Spleen (tissue), 11 donors: Measurements from ENCODE around the gene ZFHX2. TPM values are rescaled to one million over a fixed set of nuclear protein-coding genes. Genes with fewer than 3 reads are reported as not detected.

Experiments
- DNase-seq: peaks from one replicate; pipeline ENCODE4 v3.0.0-alpha.2; 2020
- H3K27ac ChIP-seq, 8 donors: fragments of 200-600 bp; sonication (generic) in 7 of 8; 1 replicate in 4 of 8; 2 replicates in 4 of 8; pipeline versions ENCODE4 v1.5.0 to v1.8.0; 2016 to 2021; ENCODE audit warnings: inconsistent platforms in 4 of 8, mild to moderate bottlenecking in 4 of 8, moderate library complexity in 1 of 8
- H3K27me3 ChIP-seq, 7 donors: fragments of 200-600 bp; sonication (generic) in 6 of 7; replicated peaks in 1 of 7; 1 replicate in 4 of 7; 2 replicates in 3 of 7; pipeline versions ENCODE4 v1.5.0 to v1.8.0; 2016 to 2021; ENCODE audit warnings: inconsistent platforms in 3 of 7, mild to moderate bottlenecking in 1 of 7
- H3K36me3 ChIP-seq, 6 donors: fragments of 200-600 bp; sonication (generic) in 5 of 6; 1 replicate in 4 of 6; 2 replicates in 2 of 6; pipeline versions ENCODE4 v1.5.0 to v1.8.0; 2016 to 2021; ENCODE audit warnings: inconsistent platforms in 2 of 6
- H3K4me1 ChIP-seq, 6 donors: fragments of 200-600 bp; sonication (generic) in 5 of 6; 1 replicate in 3 of 6; 2 replicates in 3 of 6; pipeline versions ENCODE4 v1.5.0 to v1.8.0; 2016 to 2021; ENCODE audit warnings: inconsistent platforms in 3 of 6
- H3K4me3 ChIP-seq, 8 donors: fragments of 200-600 bp; sonication (generic) in 7 of 8; 1 replicate in 4 of 8; 2 replicates in 4 of 8; pipeline versions ENCODE4 v1.5.0 to v1.8.0; 2016 to 2021; ENCODE audit warnings: inconsistent platforms in 4 of 8, mild to moderate bottlenecking in 4 of 8, moderate library complexity in 2 of 8
- H3K9me3 ChIP-seq, 8 donors: fragments of 200-600 bp; sonication (generic) in 7 of 8; 1 replicate in 4 of 8; 2 replicates in 4 of 8; pipeline versions ENCODE4 v1.5.0 to v1.8.0; 2016 to 2021; ENCODE audit warnings: inconsistent platforms in 4 of 8
- CTCF ChIP-seq, 11 experiments: fragments of 200-600 bp in 7 of 11; fragments of 450-650 bp in 4 of 11; sonication (generic) in 4 of 11; IDR thresholded peaks in 8 of 11; conservative IDR thresholded peaks in 3 of 11; 1 replicate in 7 of 11; 2 replicates in 4 of 11; pipeline versions ENCODE4 v1.4.0 to v1.8.0; 2016 to 2021; ENCODE audit warnings: antibody characterized with exemption in 11 of 11, inconsistent platforms in 4 of 11, mild to moderate bottlenecking in 1 of 11
- POLR2A ChIP-seq, 3 donors: fragments of 450-650 bp; IDR thresholded peaks; one replicate each; pipeline ENCODE4 v1.5.1; 2017; ENCODE audit warnings: antibody characterized with exemption in 3 of 3, mild to moderate bottlenecking in 1 of 3
- POLR2AphosphoS5 ChIP-seq, 3 donors: sonication (generic); formaldehyde crosslinking; IDR thresholded peaks; one replicate each; pipeline ENCODE4 v1.5.1; 2017; ENCODE audit warnings: antibody characterized with exemption in 3 of 3
- WGBS, 5 donors: extraction: QIAGEN DNeasy Blood & Tissue Kit in 3 of 5; methylation state at CpG; one replicate each; pipeline versions ENCODE4 v1.1.5 to v1.1.7; 2013 to 2018; 5-methylcytosine and 5-hydroxymethylcytosine counted together
- intact Hi-C: fragments of 100-400 bp; cut with DNase I; formaldehyde crosslinking; loops from one replicate; pipeline ENCODE4 v1.15.0; 2023; ENCODE audit warnings: low total_unique reads
- polyA plus RNA-seq, 3 donors: library from polyadenylated mRNA; stranded (reverse); fragments of 200-250 nt; gene quantifications; one replicate each; pipeline ENCODE4 v1.2.1, GENCODE V29; 2013
- total RNA-seq, 7 donors: library from RNA; depleted of rRNA in 3 of 7; stranded (reverse); fragments of >200 nt in 3 of 7; fragmentation: NEBNext Ultra II Directional in 4 of 7; extraction: Animal tissue kit (Norgen Biotek cat#: 25700) in 4 of 7; gene quantifications; one replicate each; pipeline versions ENCODE4 v1.1.0 to v1.2.1, GENCODE V29; 2016 to 2021
- donor health status: healthy with polysubstance abuse.
- donor health status: DM: no; HTN: no; CAD: no; lungs with moderate emphysema.
- donor health status: DM: no; HTN: no; CAD: no.
- donor health status: Bipolar disorder and iron deficiency.
- donor health status: healthy.
- donor health status: DM: no; HTN: no; CAD: no.
- donor health status: DM: yes; HTN: yes; CAD: no.

Gene ZFHX2
- total and polyA plus RNA-seq, 10 donors = 0.09 to 2.9 (median 1.0) TPM

DNA sequence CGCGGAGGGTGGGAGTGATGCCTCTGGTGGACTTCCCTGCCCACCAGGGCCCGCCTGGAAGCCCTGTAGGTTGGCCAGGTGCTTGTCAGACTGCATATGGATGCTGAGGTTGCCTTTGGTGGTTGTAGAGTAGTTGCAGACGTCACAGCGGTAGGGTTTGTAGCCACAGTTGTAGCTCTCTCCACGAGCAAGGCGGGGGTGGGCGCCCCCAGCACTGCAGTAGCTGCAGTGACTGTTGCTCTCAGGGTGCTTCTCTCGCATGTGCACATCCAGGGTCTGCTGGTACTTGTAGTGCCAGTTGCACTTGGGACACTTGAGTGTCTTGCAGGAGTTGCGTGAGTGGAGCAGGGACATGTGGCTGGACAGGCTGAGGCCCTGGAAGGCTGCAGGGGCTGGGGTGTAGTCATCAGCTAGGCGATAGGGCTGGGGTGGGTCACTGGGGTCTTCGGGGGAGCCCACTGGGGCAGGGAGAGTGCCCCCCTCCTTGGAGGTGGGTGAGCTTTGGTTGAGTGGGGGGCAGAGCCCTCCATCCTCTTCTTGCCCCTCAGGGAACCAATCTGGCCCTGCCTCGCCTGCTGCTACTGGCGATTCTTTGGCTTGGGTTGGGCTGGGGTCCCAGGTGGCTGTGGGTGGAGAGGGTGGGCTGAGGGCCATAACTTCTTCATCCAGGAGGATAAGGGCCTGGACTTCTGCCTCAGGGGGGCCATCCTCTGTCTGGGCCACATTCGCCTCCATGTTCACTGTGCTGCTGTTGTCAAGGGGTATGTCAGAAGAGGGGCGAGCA is 17.7 kb downstream of the ZFHX2 start:
- intact Hi-C loops = no loop called here
- H3K27ac ChIP-seq = no peak overlapping the region
- no peaks in the 10 kb centered on the region for H3K9me3 ChIP-seq
- peaks cover 0 to 17% (median 2%) of the 10 kb centered on the region in 6 donors for H3K4me1 ChIP-seq
- H3K4me3 ChIP-seq = no peak overlapping the region
- H3K36me3 ChIP-seq = peaks cover 0 to 19% (median 0%) of the 10 kb centered on the region in 6 donors
- peak; percentile 45 for DNase-seq
- 89 to 98% (median 94%) methylated on average over 8 to 16 of the region's 16 CpGs for WGBS, 5 donors
- TF ChIP-seq POLR2AphosphoS5 (IDR thresholded peaks at IDR 0.05) = no peak
- TF ChIP-seq CTCF (IDR thresholded peaks at IDR 0.05 in 8 of 11, conservative IDR thresholded peaks at IDR 0.05 in 3 of 11) = no peak
- TF ChIP-seq POLR2A (IDR thresholded peaks at IDR 0.05) = no peak
- H3K27me3 ChIP-seq = no peaks in the 10 kb centered on the region

- intact Hi-C loops = no loop called here
- TF ChIP-seq POLR2A (IDR thresholded peaks at IDR 0.05) = no peak
- no peak for TF ChIP-seq POLR2AphosphoS5 (IDR thresholded peaks at IDR 0.05)
- TF ChIP-seq CTCF (IDR thresholded peaks at IDR 0.05 in 8 of 11, conservative IDR thresholded peaks at IDR 0.05 in 3 of 11) = no peak
- Histone ChIP-seq H3K36me3 (peaks cover 0 to 19% (median 0%) of the 10 kb centered on the region in 6 donors), H3K9me3 (no peaks in the 10 kb centered on the region), H3K27ac (no peak overlapping the region), H3K4me3 (no peak overlapping the region), H3K27me3 (no peaks in the 10 kb centered on the region), H3K4me1 (peaks cover 0 to 20% (median 2%) of the 10 kb centered on the region in 6 donors)
- WGBS, 5 donors = 91 to 99% (median 95%) methylated on average over 4 to 7 of the region's 7 CpGs
- DNase-seq = peak; percentile 43
Observed at GRCh38 chr14:23532658-23533057, 18.9 kb downstream of the ZFHX2 start.

- TF ChIP-seq CTCF (IDR thresholded peaks at IDR 0.05 in 8 of 11, conservative IDR thresholded peaks at IDR 0.05 in 3 of 11) (no peak), POLR2AphosphoS5 (IDR thresholded peaks at IDR 0.05) (no peak)
- Histone ChIP-seq H3K4me3 (no peak overlapping the region), H3K36me3 (peaks cover 0 to 24% (median 0%) of the 10 kb centered on the region in 6 donors), H3K9me3 (no peaks in the 10 kb centered on the region), H3K27ac (peak overlapping the region in 4 of 8 donors; percentile 9 to 71 (median 38)), H3K4me1 (peaks cover 0 to 20% (median 2%) of the 10 kb centered on the region in 6 donors), H3K27me3 (no peaks in the 10 kb centered on the region)
- intact Hi-C loops = no loop called here
- DNase-seq = peak; percentile 58
- 85 to 94% (median 90%) methylated on average over 11 to 12 of the region's 12 CpGs for WGBS, 5 donors
Observed at GRCh38 chr14:23531391-23531790, 20.2 kb downstream of the ZFHX2 start.

DNA sequence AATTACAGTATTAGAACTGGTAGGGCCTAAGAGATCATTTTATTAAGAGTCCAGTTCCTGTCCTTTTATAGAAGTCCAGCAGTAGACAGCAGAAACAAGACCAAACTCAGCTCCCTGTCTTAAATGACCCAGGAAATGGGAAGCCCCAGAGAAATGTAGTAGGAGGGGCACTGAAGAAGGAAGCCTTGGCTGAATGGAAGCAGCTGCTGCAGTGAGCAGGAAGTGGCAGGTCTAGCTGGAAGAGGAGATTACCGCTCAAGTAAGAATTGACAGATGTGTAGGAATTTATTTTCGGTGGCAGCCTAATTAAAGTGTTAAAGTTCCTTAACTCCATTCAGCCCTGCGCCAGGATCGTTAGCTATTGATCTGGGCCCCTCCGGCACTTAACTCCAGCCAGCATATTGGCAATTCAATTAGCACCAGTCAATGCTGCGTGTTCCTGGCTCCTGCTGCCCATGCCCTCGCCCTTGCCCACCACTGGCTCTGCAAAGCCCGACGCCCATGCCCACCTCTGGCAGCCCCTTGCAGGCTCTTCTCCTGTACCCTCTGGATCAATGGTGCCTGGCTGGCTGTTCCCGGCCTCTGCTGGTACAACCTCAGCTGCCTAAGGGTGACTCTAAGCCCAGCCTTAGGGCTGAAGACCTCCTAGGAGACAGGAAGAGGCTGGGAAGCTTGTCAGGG is 21.1 kb downstream of the ZFHX2 start:
- Histone ChIP-seq H3K27me3 (no peaks in the 10 kb centered on the region), H3K9me3 (no peaks in the 10 kb centered on the region), H3K27ac (peak overlapping the region in 7 of 8 donors; percentile 14 to 71 (median 56)), H3K36me3 (peaks cover 0 to 33% (median 0%) of the 10 kb centered on the region in 6 donors), H3K4me1 (peaks cover 0 to 20% (median 2%) of the 10 kb centered on the region in 6 donors), H3K4me3 (no peak overlapping the region)
- peak; percentile 59 for DNase-seq
- WGBS, 5 donors = 54 to 60% (median 55%) methylated on average over 10 of the region's 10 CpGs
- intact Hi-C loops = no loop called here
- TF ChIP-seq CTCF (IDR thresholded peaks at IDR 0.05 in 8 of 11, conservative IDR thresholded peaks at IDR 0.05 in 3 of 11) (no peak), POLR2A (IDR thresholded peaks at IDR 0.05) (no peak), POLR2AphosphoS5 (IDR thresholded peaks at IDR 0.05) (no peak)
